Measurements from ENCODE around the gene STIP1.
"Not testable (repeated sequence)": the region's sequence is repeated elsewhere in the genome, so short reads cannot be mapped to it uniquely, and the experiment has no call there.

STIP1 gene

DNA sequence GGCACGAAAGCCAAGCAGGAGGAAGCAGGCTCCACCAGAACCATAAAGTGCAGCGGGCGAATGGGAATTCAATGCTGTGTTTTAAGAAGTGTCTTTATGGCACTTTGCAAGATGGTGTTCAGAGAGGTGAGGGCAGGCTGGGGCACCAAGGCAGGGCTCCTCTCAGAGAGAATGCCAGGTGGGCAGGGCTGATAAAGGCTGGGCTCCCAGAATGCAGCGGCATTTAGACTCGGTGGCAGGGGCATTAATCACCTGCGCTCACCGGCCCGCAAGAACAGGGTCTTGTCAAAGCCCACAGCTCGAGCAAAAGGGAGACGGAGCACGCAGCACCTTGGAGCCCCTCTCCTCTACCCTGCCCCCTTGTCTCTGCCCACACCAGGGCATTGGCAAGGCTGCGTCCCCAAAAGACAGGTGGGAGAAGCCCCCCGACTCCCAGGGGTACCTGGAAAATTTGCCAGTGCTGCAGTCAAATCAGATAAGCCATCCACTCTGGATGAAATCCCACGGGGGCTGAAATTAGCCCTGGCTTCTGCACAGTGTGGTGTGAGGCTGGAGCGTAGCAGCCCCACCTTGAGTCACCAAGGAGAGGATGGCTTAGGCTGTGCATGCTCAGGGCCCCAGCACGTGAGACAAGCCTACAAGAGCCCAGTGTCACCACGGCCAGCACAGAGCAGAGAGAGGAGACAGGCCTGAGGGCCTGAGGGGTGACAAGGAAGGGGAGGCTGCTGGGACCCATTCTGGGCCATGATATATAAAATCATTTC is 28.2 kb upstream of the STIP1 start:
- no peak for DNase-seq (ENCODE audit: low read depth in 2 of 2)

DNA sequence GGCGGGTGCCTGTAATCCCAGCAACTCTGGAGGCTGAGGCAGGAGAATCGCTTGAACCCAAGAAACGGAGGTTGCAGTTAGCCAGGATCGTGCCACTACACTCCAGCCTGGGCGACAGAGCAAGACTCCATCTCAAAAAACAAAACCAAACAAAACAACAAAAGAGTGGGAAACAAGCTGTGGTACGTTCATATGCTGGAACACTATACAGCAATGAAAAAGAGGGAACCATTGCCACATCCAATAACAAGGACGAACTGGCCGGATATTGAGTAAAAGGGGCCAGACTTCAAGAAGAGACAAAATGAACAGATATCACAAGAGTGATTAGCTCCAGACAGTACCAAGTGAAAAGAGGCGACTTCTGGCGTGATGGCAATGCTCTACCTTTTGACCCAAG is 24.9 kb upstream of the STIP1 start:
- no peak for DNase-seq (ENCODE audit: low read depth in 2 of 2)

DNA sequence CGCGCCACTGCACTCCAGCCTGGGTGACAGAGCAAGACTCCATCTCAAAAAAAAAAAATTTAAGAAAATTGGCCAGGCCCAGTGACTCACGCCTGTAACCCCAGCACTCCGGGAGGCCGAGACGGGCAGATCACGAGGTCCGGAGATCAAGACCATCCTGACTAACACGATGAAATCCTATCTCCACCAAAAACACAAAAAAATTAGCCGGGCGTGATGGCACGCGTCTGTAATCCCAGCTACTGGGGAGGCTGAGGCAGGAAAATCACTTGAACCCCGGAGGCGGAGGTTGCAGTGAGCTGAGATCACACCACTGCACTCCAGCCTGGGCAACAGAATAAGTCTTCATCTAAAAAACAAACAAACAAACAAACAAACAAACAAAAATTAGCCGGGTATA is 23.2 kb upstream of the STIP1 start:
- not testable (repeated sequence) for DNase-seq (ENCODE audit: low read depth in 2 of 2)

DNA sequence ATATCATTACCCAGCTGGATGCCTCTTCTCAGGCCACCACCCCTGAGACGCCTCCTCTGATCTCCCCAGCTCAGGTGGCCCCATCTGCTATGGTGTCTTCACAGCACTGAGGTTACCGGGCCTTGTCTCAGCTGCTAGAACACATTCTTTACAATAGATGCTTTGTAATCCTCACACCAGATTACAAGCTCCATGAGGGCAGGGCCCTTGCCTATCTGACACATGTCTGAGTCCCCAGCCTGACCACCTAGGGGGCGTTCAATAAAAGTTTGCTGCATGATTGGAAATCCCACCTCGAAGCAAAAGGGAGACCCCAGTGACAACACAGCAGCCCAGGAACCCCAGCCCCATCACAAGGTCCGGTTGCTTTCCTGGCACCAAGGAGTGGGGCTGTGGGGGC is 22.0 kb upstream of the STIP1 start:
- DNase-seq (ENCODE audit: low read depth in 2 of 2) = no peak

DNA sequence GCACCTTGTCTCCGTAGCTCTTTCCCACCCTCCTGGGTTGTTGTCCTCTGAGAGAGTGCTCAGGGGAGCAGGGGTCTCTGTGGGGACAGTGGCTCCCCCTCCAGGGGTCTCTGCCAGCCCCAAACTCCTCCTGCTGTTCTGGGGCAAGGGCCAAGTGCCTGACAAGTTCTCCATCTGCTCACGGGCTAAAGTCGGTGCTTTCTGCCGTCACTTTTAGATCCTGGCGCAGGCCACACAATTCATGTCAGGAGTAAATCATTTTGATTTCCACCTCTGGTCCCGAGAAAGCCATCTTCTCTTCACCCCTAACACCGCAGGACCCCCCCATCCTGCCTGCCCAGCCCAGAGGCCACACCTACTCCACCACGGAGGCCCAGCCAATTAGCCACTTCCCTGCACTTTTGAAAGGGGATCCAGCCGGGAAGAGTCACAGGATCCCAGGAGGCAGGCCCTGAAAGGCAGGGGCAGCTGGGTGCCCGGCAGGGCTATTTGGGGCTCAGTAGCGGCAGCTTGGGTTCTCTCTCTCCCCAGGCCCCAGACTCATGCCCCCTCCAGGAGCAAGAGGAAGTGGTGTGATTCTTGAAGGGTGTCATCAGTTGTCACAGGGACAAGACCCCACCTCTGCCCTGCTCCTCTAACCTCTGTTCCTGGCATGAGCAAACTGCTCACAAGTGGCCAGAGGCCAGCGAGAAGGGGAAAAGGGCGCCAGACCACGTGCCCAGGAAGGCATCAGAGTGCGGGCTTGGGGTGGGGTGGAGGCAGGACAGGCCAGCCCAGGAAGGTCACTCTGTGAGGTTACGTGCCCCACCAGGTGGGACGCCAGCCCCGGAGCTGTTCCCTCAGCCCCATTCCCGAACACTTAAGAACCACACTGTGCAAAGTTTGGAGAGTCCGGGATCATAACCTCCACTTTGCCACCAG is 21.3 kb upstream of the STIP1 start:
- no peak for DNase-seq (ENCODE audit: low read depth in 2 of 2)

DNA sequence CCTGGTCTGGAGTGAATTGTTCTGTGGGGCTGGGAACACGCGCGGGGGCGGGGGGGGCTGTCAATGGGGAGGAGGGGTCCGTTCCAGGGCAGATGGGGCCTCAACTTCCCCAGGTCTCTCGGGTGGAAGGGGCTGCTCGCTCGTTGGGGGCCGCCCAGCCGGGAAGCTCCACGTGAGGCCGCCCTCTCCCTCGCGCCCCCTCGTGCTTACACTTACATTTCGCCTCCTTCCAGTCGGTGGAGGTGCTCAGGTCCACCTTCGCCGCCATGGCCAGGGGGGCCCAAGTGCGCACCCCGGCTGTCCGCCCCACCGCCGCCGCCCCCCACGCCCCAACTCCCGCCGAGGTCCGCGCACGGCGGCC is 20.5 kb upstream of the STIP1 start:
- DNase-seq (ENCODE audit: low read depth in 2 of 2) = peak in 1 of 2 donors; percentile 11

DNA sequence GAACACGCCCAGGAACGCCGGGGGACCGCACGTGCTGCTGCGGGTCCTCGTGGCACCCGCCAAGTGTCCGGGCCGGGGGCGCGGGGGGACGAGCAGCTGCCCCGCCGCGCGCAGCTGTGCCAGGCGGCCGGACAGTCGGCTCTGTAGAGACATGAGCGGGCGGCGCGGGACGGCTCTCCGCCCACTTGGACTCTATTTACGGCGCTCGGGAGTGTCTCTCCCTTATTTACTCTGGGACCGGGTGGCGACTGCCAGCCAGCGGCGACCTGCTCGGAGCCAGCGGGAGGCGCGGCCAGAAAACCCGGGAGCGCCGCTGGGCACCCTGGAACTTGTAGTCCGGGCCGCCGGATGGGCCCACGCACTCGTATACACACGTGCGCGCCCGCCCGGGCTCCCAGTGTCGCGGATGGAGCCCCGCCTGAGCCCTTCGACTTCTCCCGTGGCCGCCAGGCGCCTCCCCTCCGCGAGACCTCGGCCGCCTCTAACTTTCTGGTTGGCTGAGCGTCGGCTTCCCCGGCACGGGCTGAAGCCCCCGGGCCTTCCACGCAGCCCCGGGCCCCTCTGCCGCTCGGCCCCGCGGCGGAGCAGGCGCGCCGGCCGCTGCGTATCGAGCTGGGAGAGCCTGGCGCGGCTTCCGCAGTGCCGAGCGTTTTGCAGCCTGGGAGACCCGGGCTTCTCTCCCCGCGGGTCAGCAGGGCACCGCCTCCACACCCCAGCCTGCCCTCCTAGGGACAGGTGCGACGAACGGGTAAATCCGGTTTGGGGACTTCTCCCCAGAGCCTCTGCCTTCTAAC is 19.9 kb upstream of the STIP1 start, which contains the start of gene MACROD1:
TSS of gene MACROD1 (minus strand) at position 272 of the 794 bp plus-strand sequence. CDS start at position 153, 119 bp downstream.
- DNase-seq (ENCODE audit: low read depth in 2 of 2) = peak; percentile 78 to 82

DNA sequence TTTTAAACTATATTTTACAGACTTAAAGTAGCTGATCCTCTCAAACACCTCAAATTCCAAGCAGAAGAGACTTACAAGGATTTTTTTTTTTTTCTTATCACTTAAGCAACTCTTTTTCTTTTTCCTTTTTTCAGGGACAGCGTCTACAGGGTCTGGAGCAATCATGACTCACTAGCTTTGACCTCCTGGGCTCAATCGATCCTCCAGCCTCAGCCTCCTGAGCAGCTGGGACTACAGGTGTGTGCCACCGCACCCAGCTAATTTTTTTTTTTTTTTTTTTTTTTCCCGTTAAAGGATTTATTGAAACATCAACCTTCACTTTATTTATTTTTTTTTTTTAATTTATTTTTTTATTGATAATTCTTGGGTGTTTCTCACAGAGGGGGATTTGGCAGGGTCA is 15.6 kb upstream of the STIP1 start:
- DNase-seq (ENCODE audit: low read depth in 2 of 2) = no peak

DNA sequence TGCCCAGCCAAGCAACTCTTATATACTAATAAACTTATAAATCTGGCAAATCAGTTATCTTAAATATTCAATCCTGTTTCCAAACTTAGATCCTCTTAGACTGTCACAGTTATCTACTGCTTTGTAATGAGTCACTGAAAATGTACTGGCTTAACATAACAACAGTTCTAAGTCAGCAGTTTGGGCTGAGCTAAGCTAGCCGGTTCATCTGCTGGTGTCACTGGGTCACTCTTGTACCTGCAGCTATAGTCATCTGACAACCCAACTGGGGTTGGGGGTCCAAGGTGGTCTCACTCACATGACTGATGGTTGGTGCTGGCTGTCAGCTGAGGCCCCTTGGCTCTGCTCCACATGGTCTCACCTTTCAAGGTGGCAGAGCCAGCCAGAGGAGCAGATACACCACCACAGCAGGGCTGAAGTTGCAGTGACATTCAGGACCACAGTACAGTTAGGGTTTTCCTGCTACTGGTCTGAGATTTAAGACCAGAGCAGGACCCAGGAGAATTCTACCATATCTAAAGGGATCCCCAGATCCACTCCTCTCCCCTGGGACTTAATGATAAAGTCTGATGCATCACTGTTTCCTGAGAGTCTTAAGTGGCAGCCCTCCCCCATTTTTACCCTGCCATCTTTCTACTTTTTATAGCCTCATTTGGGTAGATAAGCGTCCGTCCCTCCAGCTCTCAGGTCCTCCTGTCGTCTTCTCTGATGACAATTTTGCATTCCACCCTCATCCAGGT is 12.2 kb upstream of the STIP1 start:
- no peak for DNase-seq (ENCODE audit: low read depth in 2 of 2)

DNA sequence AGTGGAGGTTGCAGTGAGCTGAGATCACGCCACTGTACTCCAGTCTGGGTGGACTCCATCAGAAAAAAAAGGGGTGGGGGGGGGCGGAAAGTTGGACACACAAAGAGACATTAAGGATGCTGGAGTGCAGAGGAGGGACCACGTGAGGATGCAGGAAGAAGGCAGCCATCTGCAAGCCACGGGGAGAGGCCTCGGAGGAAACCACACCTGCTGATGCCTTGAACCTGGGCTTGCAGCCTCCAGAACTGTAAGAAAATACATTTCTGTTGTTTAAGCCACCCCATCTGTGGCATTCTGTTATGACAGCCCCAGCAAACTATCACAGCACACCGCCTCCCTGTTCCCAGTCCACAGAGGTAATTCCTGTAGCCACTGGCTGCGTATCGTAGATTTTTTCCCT is 9.2 kb upstream of the STIP1 start:
- no peak for DNase-seq (ENCODE audit: low read depth in 2 of 2)

DNA sequence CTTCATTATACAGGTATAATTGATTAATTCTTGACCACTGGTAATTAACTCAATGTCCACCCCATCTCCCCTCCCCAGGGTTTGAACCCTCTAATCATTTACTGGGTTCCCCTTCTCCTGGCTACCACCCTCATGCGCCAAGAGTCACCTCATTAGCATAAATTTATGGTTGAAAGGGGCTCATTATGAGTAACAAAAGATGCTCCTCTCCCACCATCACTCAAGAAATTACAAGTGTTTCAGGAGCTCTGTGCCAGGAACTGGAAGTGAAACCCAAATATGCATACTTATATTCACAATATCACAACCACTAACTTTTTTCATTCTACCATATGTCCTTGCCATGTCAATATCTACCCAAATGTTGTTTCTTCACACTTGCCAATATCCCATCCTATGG is 7.8 kb upstream of the STIP1 start:
- DNase-seq (ENCODE audit: low read depth in 2 of 2) = no peak

DNA sequence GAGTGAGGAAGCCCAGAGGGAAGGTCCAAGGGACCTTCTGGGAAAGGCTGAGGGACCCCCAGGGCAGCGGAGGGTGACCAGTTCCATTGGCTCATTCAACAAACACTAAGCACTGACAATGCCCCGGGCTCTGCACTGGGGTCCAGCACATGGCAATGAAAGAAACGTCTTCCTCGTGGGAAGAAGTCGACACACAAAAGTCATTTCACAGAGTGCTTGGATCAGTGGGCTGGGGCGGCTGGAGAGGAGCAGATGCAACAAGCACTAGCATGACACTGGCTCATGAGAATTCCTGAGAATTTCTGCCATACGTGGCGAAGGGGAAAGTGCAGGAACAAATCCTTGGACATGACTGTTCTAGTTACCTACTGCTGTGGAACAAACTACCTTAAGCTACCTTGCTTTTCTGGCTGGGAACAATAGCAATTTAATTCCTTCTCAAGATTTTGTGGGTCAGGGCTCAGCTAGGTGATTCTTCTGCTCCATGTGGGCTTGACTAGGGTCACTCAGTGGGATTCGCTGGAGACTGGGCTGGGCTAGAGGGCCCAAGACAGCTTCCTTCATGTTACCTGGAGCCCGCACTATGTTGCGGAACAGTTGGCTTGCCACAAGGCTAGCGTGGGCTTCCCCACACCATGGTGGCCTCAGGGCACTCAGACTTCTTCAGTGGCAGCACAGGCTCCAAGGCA is 6.9 kb upstream of the STIP1 start:
- no peak for DNase-seq (ENCODE audit: low read depth in 2 of 2)

DNA sequence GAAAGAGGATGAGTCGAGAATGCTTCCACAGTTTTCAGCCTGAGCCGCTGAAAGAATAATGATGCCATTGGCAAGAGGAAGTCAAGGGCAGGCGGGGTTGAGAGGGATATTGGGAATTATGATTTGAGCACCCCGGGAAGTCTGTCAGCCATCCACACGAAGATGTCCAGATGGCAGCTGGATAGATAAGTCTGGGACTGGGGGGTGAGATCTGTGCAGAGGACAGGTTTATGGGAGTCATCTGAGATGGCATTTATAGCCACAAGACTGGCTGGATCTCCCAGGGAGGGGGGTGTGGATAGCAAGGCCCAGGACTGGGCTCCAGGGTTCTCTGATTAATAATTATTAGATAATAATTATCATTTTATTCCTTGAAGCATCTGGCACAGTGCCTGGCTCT is 5.1 kb upstream of the STIP1 start:
- DNase-seq (ENCODE audit: low read depth in 2 of 2) = no peak

DNA sequence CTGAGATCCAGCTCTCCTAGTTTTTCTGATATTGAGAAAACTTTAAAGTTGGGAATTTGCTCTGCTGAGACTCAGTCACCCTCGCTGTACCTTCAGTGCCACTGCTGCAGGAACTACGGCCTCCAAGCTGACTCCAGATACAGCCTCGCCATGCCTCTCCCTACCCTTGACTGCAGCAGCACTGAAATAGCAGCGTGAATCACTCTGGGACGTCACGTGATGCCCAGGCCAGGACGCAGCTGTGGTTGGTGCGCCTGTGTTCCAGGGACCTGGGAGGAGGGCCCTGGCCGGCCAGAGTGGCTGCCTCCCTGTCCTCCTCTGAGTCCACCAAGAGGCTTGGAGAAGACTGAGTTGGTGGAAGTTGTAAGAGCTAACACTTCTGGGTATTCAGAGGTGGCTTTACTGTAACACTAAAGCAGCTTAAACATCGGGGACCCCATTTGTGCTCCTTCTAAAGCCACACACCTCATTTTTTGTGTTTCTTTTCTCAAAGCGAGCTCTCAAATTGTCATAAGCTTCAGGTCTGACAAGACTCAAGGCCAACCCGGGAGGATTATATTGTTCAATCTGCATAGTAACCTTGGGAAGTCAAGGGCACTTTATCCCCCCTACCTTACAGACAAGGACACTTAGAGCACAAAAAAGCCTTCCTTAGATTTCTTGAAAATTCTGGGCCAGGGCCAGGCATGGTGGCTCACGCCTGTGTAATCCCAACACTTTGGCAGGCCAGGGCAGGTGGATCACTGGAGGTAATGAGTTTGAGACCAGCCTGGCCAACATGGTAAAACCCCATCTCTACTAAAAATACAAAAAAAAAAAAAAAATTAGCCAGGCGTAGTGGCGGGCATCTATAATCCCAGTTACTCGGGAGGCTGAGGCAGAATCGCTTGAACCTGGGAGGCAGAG is 4.2 kb upstream of the STIP1 start:
- peak; percentile 39 to 45 for DNase-seq (ENCODE audit: low read depth in 2 of 2)

DNA sequence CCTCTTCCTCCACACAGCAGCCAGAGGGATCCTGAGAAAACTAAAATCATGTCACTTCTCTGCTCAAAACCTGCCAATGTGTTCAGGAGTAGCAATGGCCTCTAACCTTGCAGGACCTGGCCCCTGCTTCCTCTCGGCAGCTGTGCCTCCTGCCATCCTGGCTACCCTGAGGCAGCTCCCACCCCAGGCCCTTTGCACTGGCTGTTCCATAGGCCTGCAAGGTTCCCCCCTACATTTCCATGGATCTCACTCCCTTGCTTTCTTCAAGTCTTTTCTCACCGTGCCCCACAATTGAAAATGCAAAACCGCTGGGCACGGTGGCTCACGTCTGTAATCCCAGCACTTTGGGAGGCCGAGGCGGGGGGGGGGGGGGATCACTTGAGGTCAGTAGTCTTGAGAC is 2.1 kb upstream of the STIP1 start:
- DNase-seq (ENCODE audit: low read depth in 2 of 2) = no peak

DNA sequence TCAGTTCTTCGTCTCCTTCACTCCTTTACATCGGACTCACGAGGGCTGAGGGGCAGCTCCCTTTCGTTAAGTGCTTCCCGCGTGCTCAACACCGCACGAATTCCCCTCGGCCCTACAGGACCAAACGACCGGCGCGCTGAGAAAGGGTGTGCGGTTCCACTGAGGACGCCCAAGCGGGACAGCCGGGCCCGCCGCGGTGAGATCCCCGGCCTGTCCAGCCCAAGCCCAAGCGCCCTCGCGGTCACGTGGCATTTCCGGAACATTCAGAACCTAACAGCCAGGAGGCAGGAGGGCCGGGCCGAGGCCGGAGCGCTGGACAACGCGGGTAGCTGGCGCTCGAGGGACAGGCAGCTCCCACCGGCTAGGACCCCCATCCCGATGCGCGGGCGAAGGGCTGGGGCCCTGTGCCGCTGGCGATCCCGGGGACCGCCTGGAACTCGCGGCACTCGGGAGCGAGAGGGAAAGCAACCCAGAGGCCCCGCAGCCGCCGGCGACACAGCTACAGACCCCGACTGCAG is 737 bp upstream of the STIP1 start:
- DNase-seq (ENCODE audit: low read depth in 2 of 2) = peak in 1 of 2 donors; percentile 20

DNA sequence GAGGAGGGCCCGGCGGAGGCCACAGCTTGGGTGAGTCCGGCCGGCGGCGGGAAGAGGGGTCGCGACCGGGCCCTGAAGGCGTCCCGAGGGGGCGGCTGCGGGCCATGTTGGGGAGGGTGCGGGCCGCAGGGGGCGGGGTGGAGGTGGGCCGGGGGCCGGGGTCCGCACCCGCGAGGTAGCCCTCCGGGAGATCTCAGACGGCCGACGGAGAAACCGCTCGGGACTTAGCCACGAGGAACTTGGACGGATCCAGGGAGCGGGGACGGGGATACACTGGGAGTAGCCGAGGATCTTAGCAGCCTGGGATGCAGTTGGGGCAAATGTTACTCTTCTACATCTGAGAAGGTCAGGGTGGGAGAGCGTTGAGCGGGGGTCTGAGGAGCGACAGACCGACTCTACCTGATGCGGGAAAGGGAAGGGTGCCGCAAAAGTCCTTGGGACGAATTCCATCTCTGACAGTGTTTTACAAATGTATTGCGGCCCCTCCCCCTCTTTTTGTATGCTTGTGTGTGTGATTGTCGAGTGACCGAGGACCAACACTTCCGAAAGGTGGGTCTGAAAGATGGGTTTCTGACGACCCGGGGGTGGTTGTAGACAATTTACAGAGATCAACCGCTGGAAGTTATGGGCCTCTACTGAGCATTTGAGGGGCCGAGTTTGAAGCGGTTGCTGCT is 658 bp downstream of the STIP1 start:
- peak in 1 of 2 donors; percentile 36 for DNase-seq (ENCODE audit: low read depth in 2 of 2)

DNA sequence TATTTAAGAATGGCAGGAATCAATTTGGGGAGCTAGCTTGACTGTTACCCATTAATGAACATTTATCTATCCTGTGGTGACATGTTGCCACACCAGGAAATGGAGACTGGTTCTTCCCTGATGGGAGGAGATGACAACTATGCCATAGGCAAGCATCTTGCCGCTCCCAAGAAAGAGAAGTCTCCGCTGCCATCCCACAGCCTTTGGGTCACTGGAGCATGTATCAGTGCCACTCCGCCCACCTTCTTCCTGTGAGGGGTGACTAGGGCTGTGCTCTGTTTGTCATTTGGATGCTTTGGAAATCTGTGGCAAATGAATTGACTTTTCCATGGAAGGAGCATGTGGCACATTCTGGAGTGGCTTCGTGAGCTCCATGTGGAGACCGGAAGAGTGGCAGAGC is 6.5 kb downstream of the STIP1 start:
- DNase-seq (ENCODE audit: low read depth in 2 of 2) = no peak

DNA sequence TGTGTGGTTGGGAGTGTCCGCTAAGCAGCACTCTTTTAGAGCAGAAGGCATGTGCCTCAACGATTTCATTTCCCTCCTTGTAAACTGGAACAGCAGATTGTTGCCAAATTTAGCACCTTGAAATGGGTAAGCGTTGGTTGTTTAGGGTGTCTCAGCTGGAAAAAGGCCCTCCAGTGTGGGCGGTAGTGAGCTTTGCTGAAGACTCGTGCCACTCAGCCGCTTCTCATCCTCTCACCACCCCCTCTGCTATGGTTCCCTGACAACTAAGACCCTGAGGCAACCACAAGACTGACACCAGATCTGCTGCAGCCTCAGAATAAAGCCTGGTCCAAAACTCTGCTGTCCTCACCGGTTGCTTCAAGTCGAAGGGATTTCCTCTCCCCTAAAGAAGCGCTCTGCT is 10.7 kb downstream of the STIP1 start:
- DNase-seq (ENCODE audit: low read depth in 2 of 2) = no peak

All from stimulated activated CD8-positive, alpha-beta memory T cell treated with anti-CD3 and anti-CD28 coated beads, Interleukin-15, amount 100 ng/mL, for 48 hours (primary cell).